Muscle layer of duodenum (tissue), 2 donors: ENCODE measurements around the gene NEK3.
"Not testable (repeated sequence)": the region's sequence is repeated elsewhere in the genome, so short reads cannot be mapped to it uniquely, and the experiment has no call there.

Source experiments
- H3K27ac ChIP-seq: one replicate; pipeline ENCODE4 v1.7.0; 2013; ENCODE audit warnings: mild to moderate bottlenecking, low read length
- H3K27me3 ChIP-seq: one replicate; pipeline ENCODE4 v1.7.0; 2013; ENCODE audit warnings: low read depth, mild to moderate bottlenecking, control low read depth, low read length
- H3K36me3 ChIP-seq, 2 donors: one replicate each; pipeline ENCODE4 v1.7.0; 2013; ENCODE audit warnings: low read length in 2 of 2, control low read depth in 1 of 2, mild to moderate bottlenecking in 1 of 2; ENCODE audit not compliant: insufficient read depth in 2 of 2, control insufficient read depth in 1 of 2
- H3K4me1 ChIP-seq, 2 donors: one replicate each; pipeline ENCODE4 v1.7.0; 2013; ENCODE audit warnings: low read length in 2 of 2, mild to moderate bottlenecking in 2 of 2, control low read depth in 1 of 2, moderate library complexity in 1 of 2; ENCODE audit not compliant: insufficient read depth in 2 of 2, control insufficient read depth in 1 of 2
- H3K4me3 ChIP-seq, 2 donors: one replicate each; pipeline ENCODE4 v1.7.0; 2013; ENCODE audit warnings: low read length in 2 of 2, low read depth in 1 of 2, mild to moderate bottlenecking in 1 of 2
- H3K9me3 ChIP-seq, 2 donors: one replicate each; pipeline ENCODE4 v1.7.0; 2013; ENCODE audit warnings: low read length in 2 of 2, control low read depth in 1 of 2, mild to moderate bottlenecking in 1 of 2; ENCODE audit not compliant: control insufficient read depth in 1 of 2
- donor health status: healthy.

The NEK3 gene

DNA sequence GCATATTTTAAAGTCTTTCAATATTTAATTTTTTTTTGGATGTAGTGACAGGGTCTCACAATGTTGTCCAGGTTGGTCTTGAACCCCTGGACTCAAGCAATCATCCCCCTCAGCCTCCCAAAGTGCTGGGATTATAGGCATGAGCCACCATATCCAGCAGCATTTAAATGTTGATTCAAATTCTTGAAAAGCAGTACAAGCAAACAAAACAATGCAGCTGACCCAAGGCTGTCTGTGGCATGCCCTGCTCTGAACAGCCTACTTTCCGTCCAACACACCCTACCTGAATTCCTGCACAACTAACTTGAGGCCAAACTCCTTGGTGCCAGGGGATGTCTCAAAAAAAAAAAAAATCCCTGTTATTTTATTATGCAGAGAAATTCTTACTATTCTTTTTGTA, 53.6 kb downstream of the NEK3 start:
- H3K36me3 ChIP-seq = no peaks in the 10 kb centered on the region
- no peaks in the 10 kb centered on the region for H3K9me3 ChIP-seq
- H3K27me3 ChIP-seq = no peaks in the 10 kb centered on the region
- no peak overlapping the region for H3K27ac ChIP-seq
- H3K4me3 ChIP-seq = no peak overlapping the region
- no peaks in the 10 kb centered on the region for H3K4me1 ChIP-seq

DNA sequence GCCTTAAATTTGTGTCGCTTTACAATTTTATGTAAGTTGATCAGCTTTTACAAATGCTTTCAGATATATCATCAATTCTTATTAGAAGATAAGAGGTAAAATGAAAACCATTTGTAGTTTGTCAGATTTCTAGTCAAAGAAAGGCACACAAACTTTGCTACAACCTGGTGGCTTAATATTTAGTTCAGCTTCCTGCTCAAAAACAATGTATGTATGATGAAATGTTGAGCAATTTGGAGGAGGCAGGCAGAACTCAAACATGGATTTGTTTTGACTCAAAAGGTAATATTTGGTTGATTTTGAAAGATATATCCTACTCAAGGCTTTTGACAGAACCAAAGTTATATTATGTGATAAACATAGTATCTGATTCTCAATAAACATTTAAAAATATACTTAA, 54.8 kb downstream of the NEK3 start:
- Histone ChIP-seq H3K27me3 (no peaks in the 10 kb centered on the region), H3K4me1 (no peaks in the 10 kb centered on the region), H3K9me3 (no peaks in the 10 kb centered on the region), H3K4me3 (no peak overlapping the region), H3K36me3 (no peaks in the 10 kb centered on the region), H3K27ac (no peak overlapping the region)

DNA sequence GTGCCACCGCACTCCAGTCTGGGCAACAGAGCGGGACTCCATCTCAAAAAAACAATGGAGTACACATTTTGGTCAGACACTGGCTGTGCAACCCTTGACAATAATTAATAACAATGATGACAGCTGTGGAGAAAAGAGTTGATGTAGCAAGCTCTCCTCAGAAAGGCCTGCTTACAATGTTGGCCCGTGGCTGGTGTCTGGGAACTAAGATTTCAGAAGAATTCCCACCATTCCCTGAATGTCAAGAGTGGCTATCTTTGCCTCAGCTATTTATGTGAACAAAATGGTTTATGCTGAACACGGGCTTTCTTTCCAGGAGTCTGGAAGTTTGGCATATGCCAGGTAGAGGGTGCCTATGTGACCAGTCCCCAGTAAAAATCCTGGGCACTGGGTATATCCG, 56.0 kb downstream of the NEK3 start:
- Histone ChIP-seq H3K36me3 (no peaks in the 10 kb centered on the region), H3K9me3 (no peaks in the 10 kb centered on the region), H3K27me3 (no peaks in the 10 kb centered on the region), H3K4me3 (no peak overlapping the region), H3K4me1 (no peaks in the 10 kb centered on the region), H3K27ac (no peak overlapping the region)

DNA sequence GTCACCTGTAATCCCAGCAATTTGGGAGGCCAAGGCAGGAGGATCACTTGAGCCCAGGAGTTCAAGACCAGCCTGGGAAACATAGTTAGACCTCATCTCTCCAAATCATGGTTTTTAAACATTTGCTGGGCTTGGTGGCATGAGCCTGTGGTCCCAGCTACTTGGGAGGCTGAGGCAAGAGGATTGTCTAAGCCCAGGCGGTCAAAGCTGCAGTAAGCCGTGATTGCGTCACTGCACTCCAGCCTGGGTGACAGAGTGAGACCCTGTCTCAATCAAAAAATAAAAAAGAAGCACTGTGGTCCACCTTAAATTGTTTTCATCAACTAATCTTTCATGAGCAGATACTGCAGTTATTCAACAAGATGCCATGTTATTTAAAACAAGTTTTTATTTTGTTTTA, 57.0 kb downstream of the NEK3 start:
- H3K27ac ChIP-seq, H3K9me3 ChIP-seq, H3K4me3 ChIP-seq, H3K36me3 ChIP-seq, H3K4me1 ChIP-seq, H3K27me3 ChIP-seq: not testable (repeated sequence)

DNA sequence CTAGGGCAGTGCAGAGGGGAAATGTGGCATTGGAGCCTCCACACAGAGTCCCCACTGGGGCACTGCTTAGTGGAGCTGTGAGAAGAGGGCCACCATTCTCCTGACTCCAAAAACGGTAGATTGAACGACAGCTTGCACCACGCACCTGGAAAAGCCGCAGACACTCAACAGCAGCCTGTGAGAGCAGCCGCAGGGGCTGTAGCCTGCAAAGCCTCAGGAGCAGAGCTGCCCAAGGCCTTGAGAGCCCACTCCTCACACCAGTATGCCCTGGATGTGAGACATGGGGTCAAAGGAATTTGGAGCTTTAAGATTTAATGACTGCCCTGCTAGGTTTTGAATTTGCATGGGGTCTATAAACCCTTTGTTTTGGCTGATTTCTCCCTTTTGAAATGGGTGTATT, 62.2 kb downstream of the NEK3 start:
- Histone ChIP-seq H3K4me3 (no peak overlapping the region), H3K27me3 (no peaks in the 10 kb centered on the region), H3K27ac (no peak overlapping the region)

DNA sequence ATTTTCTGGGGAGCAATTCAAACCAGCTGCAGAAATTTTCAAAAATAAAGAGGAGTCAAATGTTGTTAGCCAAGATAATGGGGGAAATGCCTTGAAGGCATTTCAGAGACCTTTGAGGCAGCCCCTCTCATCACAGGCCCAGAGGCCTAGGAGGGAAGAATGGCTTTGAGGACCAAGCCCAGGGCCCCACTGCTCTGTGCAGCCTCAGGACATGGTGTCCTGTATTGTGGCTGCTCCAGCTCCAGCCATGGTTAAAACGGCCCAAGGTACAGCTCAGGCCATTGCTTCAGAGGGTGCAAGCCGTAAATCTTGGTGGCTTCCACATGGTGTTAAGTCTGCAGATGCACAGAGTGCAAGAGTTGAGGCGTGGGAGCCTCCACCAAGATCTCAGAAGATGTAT, 62.6 kb downstream of the NEK3 start:
- no peaks in the 10 kb centered on the region for H3K9me3 ChIP-seq
- H3K27ac ChIP-seq = no peak overlapping the region
- H3K4me1 ChIP-seq = no peaks in the 10 kb centered on the region
- H3K36me3 ChIP-seq = no peaks in the 10 kb centered on the region
- no peaks in the 10 kb centered on the region for H3K27me3 ChIP-seq
- no peak overlapping the region for H3K4me3 ChIP-seq

More for the DNA sequence above, 62.2 kb downstream of the NEK3 start:
- H3K4me1 ChIP-seq = no peaks in the 10 kb centered on the region
- H3K9me3 ChIP-seq = no peaks in the 10 kb centered on the region
- no peaks in the 10 kb centered on the region for H3K36me3 ChIP-seq

DNA sequence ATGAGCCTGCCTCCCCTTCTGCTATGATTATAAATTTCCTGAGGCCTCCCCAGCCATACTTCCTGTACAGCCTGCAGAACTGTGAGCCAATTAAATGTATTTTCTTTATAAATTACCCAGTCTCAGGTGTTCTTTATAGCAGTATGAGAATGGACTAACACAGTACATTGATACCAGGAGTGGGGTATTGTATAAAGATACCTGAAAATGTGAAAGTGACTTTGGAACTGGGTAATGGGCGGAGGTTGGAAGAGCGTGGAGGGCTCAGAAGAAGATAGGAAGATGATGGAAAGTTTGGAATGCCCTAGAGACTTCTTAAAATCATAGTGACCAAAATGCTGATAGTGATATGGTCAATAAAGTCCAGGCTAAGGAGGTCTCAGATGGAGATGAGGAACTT, 63.3 kb downstream of the NEK3 start:
- H3K36me3 ChIP-seq = no peaks in the 10 kb centered on the region

DNA sequence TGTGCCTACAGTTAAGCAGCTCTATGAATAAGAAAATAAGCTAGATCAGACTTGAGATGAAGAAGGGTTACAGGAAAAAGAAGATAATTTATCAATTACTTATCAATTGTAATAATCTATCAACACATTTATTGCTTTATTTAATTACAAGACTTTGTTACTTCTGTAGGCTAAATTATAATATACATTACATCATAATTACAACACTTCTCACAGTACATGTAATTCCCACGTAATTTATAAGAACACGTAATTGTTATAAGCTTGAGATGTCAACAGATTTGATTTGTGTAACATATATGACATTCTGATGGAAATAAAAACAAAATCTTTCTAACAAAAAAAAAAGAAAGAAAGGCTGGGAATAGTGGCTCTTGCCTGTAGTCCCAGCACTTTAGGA, 67.3 kb downstream of the NEK3 start:
- Histone ChIP-seq H3K4me3 (no peak overlapping the region), H3K9me3 (no peaks in the 10 kb centered on the region), H3K27me3 (no peaks in the 10 kb centered on the region), H3K36me3 (no peaks in the 10 kb centered on the region), H3K27ac (no peak overlapping the region), H3K4me1 (no peaks in the 10 kb centered on the region)

More for the DNA sequence above, 63.3 kb downstream of the NEK3 start:
- Histone ChIP-seq H3K27me3 (no peaks in the 10 kb centered on the region), H3K4me3 (no peak overlapping the region), H3K9me3 (no peaks in the 10 kb centered on the region), H3K4me1 (no peaks in the 10 kb centered on the region), H3K27ac (no peak overlapping the region)

DNA sequence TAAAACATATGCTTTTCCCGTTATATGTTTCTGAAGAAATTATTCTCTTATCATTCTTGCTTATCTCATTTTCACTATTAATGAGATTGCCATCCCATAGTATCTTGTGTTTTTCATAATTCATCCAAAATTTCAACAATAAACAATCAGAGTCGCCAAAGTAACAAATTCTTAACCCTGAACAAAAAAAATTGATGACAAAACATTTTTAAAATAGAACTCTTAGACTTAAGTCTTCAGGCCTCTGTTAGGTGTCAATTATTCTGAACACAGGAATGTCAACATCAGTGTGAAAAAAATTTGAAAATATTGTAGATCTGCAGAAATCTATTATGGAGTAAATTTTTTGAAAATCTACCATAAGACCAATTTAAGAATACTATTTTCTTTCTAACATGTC, 67.9 kb downstream of the NEK3 start:
- Histone ChIP-seq H3K27ac (no peak overlapping the region), H3K4me1 (no peaks in the 10 kb centered on the region), H3K36me3 (no peaks in the 10 kb centered on the region), H3K4me3 (no peak overlapping the region), H3K27me3 (no peaks in the 10 kb centered on the region), H3K9me3 (no peaks in the 10 kb centered on the region)

DNA sequence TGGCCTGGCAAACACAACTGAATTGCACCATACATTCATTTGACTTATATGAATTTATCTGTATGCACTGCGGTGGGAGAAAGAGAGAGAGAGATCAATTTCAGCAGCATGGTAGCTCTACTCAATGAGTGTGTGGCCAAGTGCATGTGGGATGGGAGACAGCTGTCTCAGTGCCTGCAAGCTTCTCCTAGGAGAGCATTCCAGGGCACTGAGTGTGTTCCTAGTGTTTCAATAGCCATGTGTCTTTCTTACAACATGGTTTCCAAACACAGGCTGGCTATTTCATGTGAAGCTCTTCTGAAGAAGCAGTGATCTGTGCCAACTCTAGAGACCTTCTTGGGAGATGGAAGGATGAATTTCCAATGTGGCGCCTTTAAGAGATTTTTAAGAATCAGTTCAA, 74.0 kb downstream of the NEK3 start:
- Histone ChIP-seq H3K27ac (no peak overlapping the region), H3K9me3 (no peaks in the 10 kb centered on the region), H3K27me3 (no peaks in the 10 kb centered on the region), H3K4me1 (no peaks in the 10 kb centered on the region), H3K4me3 (no peak overlapping the region), H3K36me3 (no peaks in the 10 kb centered on the region)

DNA sequence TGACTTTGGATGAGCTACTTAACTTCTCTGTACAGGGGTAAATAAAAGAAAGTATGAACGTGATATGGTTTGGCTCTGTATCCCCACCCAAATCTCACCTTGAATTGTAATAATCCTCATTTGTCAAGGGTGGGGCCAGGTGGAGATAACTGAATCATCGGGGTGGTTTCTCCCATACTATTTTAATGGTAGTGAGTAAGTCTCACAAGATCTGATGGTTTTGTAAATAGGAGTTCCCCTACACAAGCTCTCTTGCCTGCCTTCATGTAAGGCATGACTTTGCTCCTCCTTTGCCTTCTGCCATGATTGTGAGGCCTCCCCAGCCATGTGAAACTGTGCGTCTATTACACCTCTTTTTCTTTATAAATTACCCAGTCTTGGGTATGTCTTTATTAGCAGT, 74.4 kb downstream of the NEK3 start:
- H3K4me3 ChIP-seq, H3K9me3 ChIP-seq, H3K27ac ChIP-seq, H3K4me1 ChIP-seq, H3K36me3 ChIP-seq, H3K27me3 ChIP-seq: not testable (repeated sequence)
